ENCODE data around the gene LTBP2.

GRCh38 chr14:74500417-74501134 is 111.5 kb downstream of the LTBP2 start:
- TF ChIP-seq YY1 (IDR thresholded peaks at IDR 0.05; ENCODE audit: low read depth) (no peak), MAX (IDR thresholded peaks at IDR 0.05) (no peak), RAD21 (IDR thresholded peaks at IDR 0.05; ENCODE audit: low read depth) (no peak), REST (IDR thresholded peaks at IDR 0.05; ENCODE audit: low read depth) (no peak), ZBTB7A (IDR thresholded peaks at IDR 0.05; ENCODE audit: low read depth) (no peak), FOXM1 (IDR thresholded peaks at IDR 0.05; ENCODE audit: borderline replicate concordance, low read depth) (no peak), TCF12 (IDR thresholded peaks at IDR 0.05; ENCODE audit: low read depth) (no peak), EGR1 (IDR thresholded peaks at IDR 0.05) (no peak), TAF1 (IDR thresholded peaks at IDR 0.05; ENCODE audit: low read depth) (no peak), CREB1 (IDR thresholded peaks at IDR 0.05; ENCODE audit: low read depth) (no peak), CEBPB (IDR thresholded peaks at IDR 0.05) (no peak), EP300 (IDR thresholded peaks at IDR 0.05; ENCODE audit: borderline replicate concordance) (no peak), NFIC (IDR thresholded peaks at IDR 0.05) (no peak)
